GM19324 (cell line): ENCODE data around the gene CCDC146.
A peak's percentile ranks its signal among the peaks of the same experiment; 100 is the strongest.
"Not testable (repeated sequence)": the region's sequence is repeated elsewhere in the genome, so short reads cannot be mapped to it uniquely, and the experiment has no call there.

Source experiments
- ATAC-seq: cut with Tn5 transposase; IDR thresholded peaks from one replicate; pipeline ENCODE4 v1.9.1; 2021; ENCODE audit warnings: mild to moderate bottlenecking, moderate library complexity; ENCODE audit not compliant: unreplicated experiment, low FRiP score

Gene CCDC146

GRCh38 chr7:77121860-77122681, at the start of gene CCDC146:
TSS of gene CCDC146 (plus strand) at chr7:77122615. CDS start at chr7:77167669, 45,054 bp downstream.
- ATAC-seq = peak; percentile 99

GRCh38 chr7:77074786-77075396, 47.5 kb upstream of the CCDC146 start:
- ATAC-seq = not testable (repeated sequence)

GRCh38 chr7:77077060-77077459, 45.4 kb upstream of the CCDC146 start:
- ATAC-seq = not testable (repeated sequence)

- not testable (repeated sequence) for ATAC-seq
These were observed 43.3 kb upstream of the CCDC146 start for GRCh38 chr7:77079112-77079511.

GRCh38 chr7:77079624-77080023, 42.8 kb upstream of the CCDC146 start:
- ATAC-seq = not testable (repeated sequence)

GRCh38 chr7:77080236-77080635, 42.2 kb upstream of the CCDC146 start:
- ATAC-seq = not testable (repeated sequence)

GRCh38 chr7:77082192-77082591, 40.2 kb upstream of the CCDC146 start:
- ATAC-seq = not testable (repeated sequence)

GRCh38 chr7:77092301-77092700, 30.1 kb upstream of the CCDC146 start:
- not testable (repeated sequence) for ATAC-seq

- ATAC-seq = not testable (repeated sequence)
These were observed 21.9 kb upstream of the CCDC146 start for GRCh38 chr7:77100501-77100900.

GRCh38 chr7:77101187-77101586, 21.2 kb upstream of the CCDC146 start:
- not testable (repeated sequence) for ATAC-seq

- not testable (repeated sequence) for ATAC-seq
These were observed 19.7 kb upstream of the CCDC146 start for GRCh38 chr7:77102671-77103070.

GRCh38 chr7:77105904-77106303, 16.5 kb upstream of the CCDC146 start:
- not testable (repeated sequence) for ATAC-seq

- not testable (repeated sequence) for ATAC-seq
These were observed 14.8 kb upstream of the CCDC146 start for GRCh38 chr7:77107659-77108058.

GRCh38 chr7:77108362-77108761, 14.1 kb upstream of the CCDC146 start:
- ATAC-seq = not testable (repeated sequence)

- ATAC-seq = not testable (repeated sequence)
These were observed 9.6 kb upstream of the CCDC146 start for GRCh38 chr7:77112719-77113306.

GRCh38 chr7:77125486-77125885, 3.1 kb downstream of the CCDC146 start:
- not testable (repeated sequence) for ATAC-seq

GRCh38 chr7:77127009-77127408, 4.6 kb downstream of the CCDC146 start:
- not testable (repeated sequence) for ATAC-seq

- ATAC-seq = peak; percentile 55
These were observed 6.4 kb downstream of the CCDC146 start for GRCh38 chr7:77128582-77129410.

GRCh38 chr7:77131781-77132180, 9.4 kb downstream of the CCDC146 start:
- not testable (repeated sequence) for ATAC-seq

- not testable (repeated sequence) for ATAC-seq
These were observed 16.3 kb downstream of the CCDC146 start for GRCh38 chr7:77138668-77139067.
